Left forelimb (tissue), 1 donor: ENCODE results near the gene FHDC1.
A peak's percentile ranks its signal among the peaks of the same experiment; 100 is the strongest.

Experiments
- DNase-seq: peaks from one replicate; pipeline ENCODE4 v3.0.0-alpha.2; 2018; ENCODE audit warnings: low spot score

The FHDC1 gene

DNA sequence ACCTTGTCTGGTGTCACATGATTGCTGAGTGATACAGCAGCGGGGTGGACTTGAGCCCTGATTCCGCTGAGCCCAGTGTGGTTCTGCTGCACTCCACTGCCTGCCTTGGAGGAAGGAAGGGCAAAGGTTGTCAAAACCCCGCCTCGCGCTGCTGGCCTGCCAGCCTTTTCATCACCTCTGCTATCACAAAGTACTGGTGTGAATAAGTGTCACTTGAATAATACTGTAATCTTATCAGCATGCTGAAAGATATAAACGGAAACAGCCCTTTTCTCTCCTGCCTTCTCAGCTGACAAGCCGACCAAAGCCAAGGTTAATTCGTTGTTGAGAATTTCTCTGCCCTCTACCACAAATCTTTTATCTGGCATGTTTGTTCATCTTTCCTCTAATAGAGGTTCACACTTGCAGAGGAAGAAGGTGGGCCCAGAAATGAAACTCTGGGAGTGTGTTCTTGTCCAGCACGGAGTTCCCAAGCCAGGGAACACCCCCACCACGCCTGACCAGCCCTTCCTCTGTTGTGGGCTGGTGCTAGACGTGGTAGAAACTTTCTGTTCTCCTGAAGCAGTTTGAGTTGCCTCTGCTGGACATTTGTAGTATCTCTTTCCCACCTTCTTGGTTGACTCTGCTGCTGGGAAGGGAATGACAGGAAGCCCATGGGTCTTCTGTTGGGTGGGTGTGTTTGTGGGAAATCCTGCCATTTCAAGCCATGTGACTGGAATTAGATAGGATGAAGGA, 21.5 kb downstream of the FHDC1 start:
- no peak for DNase-seq

DNA sequence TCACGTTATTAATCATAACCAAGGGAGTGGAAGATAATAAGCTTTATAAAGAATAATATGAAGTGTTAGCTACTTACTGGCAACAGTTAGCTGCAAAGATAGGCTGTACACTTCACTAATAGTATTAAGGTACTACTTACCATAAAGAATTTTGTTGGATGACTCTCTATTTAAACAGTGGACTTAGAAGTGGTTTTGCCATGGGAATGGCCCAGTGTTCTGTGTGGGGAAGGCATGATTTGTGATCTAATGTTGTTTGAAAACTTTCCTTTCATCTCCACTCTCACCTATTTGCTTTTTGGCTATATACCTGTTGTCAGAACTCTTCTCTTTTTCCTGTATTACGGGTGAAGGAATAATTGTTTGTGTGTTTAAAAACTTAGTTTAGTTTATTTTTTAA, 23.0 kb downstream of the FHDC1 start:
- DNase-seq: no peak

DNA sequence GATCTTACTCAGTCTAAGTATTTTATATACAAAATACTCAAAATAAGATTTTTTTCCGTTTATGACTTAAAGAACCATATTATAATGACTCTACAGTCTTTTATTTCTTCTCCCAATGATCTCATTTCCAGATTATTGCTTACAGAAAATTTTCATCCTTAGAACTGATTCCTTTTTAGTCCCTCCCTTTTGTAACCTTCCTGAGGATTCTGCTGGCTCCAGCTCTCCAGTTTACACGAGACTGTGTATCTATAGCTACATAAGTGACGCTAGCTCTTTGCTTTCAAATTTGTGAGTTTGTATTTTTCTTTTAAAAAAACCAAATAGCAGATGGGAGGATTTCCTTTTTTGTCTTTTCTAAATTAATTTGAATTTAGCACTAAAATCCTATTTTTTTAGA, 24.0 kb downstream of the FHDC1 start:
- no peak for DNase-seq

DNA sequence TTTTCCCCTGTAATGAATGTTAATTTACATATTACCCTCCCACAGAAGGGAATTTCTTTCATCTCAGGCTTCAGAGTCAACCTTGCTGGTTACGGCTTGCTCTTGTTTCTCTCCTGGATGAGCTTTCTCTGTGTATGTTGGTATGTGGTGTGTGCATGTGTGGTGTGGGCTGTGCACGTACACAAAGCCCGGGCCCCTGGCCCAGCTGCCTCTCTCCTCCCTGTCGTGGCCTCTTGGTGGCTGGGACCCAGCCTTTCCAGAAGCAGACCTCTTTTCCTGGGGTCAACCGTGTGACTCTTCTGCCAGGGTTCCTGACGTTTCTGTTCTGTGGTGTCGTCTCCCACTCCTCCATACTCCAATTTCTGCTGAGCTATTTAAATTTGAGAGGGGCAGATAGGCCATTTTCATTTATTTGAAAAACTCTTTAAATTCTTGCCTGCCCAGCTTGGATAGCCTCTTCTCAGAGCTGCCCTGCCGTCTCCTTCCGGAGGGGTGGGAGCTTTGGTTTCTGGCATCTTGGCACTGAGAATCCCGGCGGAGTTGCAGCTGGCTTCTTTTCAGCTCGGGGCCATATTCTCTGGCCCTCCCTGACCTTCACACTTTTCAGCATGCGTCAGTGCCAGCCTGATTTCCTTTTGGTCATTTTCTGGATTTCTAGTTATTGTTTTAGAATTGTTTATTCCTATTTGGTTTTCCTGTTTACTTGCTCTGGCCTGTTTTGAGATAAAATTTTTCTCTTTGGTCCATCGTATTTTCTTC, 25.1 kb downstream of the FHDC1 start:
- DNase-seq: no peak

DNA sequence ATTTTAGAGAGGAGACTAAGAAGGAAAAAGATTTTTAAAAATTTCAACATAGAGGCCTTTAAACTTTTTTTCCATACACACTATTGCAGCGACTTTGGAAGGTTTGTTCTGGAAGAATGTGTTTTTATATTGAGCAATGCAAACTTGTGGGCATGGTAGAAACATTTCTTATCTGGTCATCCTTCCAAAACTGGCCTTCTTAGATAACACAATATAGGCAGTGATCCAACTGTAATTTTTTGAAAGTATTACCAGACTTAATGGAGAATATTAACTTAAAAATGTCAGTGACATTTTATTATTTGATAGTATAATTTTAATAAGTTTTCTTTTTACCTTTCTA, 25.6 kb downstream of the FHDC1 start:
- DNase-seq: no peak

DNA sequence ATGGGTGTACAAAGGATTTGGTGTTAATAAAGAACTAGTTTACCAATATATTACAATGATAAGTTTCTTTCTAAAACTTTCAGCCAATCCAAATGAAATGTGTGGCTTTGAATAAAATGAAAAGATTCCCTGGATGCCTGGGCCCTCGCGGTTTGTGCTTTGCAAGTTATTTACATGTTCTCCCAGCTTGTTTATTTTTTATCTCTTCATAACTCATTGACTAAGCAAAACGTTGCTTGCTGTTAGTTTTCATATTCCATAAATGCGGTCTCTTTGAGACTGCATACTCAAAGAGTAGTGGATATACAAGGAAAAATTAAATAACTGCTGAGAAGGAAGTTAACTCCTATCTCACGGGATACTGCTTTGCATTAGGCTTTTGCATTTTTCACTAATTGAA, 26.0 kb downstream of the FHDC1 start:
- no peak for DNase-seq

DNA sequence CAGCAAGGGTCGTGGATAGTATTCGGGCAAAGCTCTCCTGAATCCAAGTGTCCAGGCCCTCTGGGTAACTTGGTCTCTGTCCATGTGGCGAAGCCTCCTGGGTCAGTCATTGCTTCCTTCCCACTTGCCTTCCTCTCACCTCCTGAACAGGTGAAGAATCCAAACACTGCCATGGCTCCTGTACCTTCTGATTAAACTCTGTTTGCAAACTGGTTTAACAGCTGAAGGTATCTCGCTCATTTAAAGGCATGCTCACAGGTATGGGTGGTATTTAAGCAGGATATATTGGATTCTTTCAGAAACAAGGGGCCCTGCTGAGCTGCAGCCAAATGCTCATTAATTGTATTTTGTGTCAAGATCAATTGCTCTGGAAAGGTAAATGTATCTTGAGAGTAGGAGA, 28.2 kb downstream of the FHDC1 start:
- no peak for DNase-seq

DNA sequence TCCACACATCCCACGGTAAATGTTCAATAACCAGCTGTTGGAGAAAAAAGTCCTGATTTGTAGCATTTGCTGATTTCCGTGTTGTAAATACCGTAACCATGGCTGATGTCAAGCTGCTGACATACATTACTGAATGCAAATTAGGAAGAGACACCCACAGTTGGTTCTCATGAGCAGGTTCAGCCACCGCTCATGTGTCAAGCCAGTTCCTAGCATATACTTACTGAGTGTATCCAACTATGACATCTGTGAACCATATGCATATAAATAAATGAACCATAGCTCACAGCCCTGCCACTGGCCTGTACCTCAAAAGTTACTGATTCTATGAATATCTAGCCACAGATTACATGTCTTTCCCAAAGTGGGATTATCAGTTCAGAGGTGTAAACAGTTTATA, 29.5 kb downstream of the FHDC1 start:
- no peak for DNase-seq

DNA sequence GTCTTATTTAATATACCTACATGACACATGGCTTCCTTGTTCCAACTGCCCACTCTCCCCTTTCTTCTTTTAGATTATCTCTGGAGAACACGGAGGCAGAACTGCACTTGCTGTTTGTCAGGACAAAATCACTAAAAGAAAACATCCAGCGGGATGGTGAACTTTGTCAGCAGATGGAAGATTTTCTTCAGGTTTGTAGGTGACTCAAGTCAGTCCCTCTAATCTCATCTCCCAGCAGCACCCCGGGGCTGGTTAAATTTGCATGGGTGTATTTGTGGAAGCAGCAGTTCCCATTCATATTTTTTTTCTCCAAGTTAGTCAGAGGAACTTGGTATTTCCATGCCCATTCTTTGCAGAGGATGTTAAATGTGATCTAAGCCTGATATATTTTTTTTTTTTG, 31.8 kb downstream of the FHDC1 start:
- DNase-seq: no peak

DNA sequence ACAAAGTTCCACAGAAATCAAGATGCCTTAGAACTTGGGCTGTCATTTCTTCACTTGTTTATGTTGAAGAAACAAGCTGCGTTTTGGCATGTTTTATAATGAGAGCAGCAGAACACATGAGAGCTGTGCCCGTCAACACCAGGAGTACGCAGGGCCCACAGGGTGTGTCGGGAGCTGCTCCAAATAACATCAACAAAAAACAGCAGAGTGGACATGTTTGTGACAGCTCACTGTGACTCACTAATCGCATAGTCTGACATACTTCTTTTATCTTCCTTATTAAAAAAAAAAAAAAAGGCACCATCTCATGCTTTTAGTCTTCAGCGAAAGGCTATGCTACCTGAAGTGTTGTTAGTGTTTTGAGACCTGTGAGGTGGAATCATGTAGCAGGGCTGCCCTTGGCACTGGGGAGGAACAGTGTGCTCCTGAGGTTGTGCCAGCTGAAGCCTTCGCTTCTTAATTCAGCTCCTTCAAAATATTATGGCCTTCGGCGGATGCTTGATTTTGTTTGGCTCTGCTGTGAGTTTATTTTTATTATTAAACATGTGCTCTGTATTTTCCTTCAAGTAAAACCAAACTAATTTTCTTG, 32.8 kb downstream of the FHDC1 start:
- DNase-seq: no peak

DNA sequence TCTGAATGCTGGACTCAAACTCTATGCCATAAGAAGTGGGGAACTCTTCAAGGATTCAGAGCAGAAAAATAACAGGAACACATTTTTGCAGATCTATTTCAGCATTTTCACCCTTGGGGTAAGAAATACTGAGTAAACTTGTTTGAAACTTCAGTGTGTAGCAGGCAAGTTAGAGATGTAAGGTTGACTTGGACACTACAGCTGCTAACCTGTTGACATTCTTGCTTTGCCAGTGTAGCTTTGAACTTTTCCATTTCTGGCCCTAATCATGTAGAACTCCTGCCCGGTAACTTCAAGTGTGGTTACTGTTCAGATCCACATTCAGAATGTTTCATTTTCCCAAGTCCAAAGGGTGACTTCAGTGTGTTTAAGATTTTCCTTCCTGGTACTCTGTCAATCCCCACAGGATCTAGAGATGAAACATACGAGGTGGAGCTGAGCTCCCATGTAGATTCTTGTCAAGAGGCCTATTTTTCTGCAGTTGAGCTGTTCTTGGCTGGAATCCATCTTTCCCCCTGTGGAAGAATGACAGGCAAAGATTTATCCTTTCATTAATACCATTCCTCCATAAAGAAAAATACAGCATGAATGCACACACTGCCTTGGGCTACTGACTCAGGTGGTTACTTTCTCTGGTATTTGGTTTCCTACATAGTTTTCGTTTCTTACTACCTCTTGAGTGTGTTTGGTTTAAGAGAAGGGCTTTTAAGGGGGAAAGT, 34.1 kb downstream of the FHDC1 start:
- no peak for DNase-seq

DNA sequence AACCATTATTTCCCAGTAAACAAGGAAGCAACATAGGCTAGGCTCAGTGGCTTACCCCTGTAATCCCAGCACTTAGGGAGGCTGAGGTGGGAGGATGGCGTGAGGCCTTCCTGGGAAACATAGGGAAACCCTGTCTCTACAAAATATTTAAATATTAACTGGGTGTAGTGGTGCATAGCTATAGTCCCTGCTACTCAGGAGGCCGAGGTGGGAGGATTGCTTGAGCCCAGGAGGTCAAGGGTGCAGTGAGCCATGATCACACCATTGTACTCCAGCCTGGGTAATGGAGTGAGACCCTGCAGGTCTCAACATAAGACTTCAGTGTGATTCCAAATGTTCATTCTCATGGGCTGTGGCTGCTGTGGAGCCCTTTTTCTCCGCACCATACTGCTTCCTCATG, 34.9 kb downstream of the FHDC1 start:
- no peak for DNase-seq

DNA sequence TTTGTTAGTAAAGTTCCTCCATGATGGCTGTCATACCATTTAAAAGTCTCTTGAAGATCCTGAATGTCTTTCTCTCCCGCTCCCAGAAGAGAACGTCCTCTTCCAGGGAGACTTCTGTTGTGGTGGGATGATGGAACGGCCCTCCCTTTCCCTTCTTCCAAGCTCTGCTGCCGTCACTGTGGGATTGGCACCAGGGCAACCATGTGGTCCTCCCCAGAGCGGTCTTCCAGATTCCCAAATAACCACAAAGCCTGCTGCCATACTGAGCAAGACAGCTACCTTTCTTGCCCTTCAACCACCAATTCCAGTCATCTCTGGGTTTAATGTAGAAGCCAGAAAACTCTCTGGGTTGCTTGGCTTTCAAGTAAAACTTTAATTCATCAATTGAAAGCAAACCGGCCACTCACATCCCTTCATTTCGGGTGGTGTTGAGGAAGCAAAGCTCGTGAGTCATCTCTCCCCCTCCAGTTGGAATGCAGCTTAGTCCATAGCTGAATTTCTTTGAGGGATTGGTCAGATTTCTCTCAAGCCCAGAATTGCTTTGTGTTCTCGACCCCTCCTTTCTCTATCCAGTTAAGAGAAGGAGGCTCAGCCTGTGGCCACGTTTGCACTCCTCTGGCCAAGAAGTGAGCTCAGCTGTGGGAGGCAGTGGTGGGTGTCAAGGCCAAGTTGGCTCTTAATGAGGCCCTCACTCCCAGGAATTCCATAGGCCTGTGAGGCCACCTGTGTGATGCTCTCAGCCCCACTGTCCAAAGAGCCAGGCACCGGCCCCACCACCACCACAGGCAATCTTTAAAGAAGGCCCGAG, 36.9 kb downstream of the FHDC1 start:
- DNase-seq: peak; percentile 86

DNA sequence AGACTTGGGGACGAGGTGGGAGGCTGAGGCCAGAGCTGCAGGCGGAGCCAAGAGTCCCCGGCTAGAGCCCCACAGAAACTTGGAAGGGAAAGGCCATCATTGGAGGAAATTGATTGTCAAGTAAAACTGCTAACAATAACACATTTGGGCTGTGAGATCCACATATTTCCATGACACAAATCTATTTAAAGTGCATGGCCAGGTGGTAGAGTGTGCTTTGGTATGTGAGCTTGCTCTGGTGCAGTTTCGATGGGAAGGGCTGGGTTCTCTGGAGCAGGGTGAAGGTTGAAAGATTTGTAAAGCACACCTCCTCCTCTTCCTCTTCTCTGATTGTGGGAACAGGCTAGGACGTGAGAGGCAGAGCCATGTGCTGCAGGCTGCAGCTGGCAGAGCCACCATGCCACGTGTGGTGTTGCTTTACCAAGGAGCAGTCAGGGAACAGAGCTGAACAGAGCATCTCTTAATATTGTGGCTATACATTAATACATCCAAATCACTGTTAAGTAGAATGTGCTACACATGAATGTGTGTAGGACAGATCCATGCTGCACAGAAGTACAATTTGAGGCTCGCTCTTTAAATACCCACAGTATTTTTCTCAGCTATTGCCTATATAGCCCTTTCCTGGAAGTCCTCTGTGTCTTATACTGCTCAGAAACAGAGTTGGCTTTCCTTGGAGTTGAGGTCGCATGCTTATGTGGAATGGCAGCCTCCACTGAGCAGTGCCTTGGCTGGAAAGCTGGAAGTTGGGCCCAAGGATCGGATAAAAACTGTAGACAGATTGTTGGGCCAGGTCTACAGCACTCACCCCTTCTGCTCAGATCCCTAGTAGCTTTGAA, 37.7 kb downstream of the FHDC1 start:
- DNase-seq: no peak

DNA sequence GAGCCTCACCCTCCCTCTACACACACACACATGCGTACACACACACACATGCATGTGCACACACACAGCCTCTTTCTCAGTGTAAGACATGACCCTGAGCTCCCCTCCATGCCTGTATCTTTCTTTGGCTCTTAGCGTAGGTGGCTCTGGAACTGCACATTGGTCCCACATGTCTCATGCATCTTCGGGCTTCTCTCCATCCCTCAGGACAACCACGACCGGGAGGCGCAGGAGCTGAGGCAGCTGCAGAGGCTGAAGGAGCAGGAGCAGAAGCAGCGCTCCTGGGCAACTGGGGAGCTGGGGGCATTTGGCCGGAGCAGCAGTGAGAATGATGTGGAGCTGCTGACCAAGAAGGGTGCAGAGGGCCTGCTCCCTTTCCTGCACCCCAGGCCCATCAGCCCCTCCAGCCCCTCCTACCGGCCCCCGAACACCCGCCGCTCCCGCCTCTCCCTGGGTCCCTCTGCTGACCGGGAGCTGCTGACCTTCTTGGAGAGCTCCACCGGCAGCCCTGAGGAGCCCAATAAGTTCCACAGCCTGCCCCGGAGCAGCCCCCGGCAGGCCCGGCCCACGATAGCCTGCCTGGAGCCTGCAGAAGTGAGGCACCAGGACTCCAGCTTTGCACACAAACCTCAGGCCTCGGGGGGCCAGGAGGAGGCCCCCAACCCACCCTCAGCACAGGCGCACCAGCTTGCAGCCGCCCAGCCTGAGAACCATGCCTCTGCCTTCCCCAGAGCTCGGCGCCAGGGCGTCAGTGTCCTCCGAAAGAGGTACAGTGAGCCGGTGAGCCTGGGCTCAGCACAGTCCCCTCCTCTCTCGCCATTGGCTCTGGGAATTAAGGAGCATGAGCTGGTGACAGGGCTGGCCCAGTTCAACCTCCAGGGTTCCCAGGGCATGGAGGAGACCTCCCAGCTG, 38.6 kb downstream of the FHDC1 start:
- DNase-seq: no peak

DNA sequence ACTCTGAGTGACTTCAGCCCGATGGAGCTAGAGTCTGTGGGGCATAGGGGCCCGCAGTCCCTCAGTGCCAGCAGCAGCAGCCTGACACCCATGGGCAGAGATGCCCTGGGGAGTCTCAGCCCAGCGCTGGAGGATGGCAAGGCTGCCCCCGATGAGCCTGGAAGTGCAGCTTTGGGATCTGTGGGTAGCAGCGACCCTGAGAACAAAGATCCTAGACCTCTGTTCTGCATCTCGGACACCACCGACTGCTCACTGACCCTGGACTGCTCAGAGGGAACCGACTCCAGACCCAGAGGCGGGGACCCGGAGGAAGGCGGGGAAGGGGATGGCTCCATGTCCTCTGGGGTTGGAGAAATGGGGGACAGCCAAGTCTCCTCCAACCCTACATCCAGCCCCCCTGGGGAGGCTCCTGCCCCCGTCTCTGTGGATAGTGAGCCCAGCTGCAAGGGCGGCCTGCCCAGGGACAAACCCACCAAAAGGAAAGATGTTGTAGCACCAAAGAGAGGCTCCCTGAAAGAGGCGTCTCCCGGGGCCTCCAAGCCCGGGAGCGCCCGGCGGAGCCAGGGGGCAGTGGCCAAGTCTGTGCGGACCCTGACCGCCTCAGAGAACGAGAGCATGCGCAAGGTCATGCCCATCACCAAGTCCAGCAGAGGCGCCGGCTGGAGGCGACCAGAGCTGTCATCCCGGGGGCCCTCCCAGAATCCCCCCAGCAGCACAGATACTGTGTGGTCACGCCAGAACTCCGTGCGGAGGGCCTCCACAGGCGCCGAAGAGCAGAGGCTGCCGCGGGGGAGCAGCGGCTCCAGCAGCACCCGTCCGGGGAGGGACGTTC, 39.5 kb downstream of the FHDC1 start:
- no peak for DNase-seq

DNA sequence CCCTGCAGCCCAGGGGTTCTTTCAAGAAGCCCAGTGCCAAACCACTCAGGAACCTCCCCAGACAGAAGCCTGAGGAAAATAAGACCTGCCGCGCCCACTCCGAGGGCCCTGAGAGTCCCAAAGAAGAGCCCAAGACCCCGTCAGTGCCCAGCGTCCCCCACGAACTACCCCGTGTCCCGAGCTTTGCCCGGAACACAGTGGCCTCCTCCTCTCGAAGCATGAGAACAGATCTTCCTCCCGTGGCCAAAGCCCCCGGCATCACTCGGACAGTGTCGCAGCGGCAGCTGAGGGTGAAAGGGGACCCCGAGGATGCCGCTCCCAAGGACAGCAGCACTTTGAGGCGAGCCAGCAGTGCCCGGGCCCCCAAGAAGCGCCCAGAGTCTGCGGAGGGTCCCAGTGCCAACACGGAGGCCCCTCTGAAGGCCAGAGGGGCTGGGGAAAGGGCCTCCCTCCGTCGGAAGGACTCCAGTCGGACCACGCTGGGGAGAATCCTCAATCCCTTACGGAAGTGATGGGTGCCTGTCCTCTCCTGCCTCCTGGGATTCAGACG, 40.2 kb downstream of the FHDC1 start:
- DNase-seq: no peak

DNA sequence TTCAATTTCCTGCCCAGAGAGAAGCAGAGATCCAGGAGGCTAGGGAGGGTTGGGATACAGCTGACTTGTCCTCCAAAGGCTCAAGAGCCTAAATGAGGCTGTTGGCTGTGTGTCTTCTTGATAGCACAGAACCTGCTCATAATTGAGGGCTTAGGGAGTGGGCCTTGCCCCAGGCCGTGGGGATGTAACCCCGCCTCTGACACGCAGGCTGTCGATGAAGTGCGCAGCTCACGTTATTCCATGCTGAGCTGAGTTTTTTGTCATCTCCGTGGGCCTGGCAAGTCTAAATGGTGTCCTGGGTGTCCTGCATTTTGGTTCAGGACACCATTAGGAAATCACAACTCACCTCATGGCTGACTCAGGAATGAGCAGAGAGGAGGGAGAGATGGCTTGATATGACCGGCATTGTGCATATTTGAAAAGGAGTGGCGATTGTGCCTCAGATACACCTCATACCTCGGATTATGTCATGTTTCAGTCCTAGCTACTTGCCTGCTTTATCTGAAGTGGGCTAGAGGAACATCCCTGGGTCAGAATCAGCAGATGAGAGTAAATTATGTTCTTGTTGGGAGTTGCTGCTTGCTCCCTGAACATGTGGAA, 43.7 kb downstream of the FHDC1 start:
- DNase-seq: no peak
